GM19035 (cell line): ENCODE measurements around the gene KIAA1671.
"Not testable (repeated sequence)": the region's sequence is repeated elsewhere in the genome, so short reads cannot be mapped to it uniquely, and the experiment has no call there.

Experiments used
- ATAC-seq: cut with Tn5 transposase; IDR thresholded peaks from one replicate; pipeline ENCODE4 v1.9.1; 2021; ENCODE audit not compliant: unreplicated experiment

KIAA1671 gene

GRCh38 chr22:25212337-25212736 lies 259.8 kb downstream of the KIAA1671 start:
- no peak for ATAC-seq

- ATAC-seq, result no peak
These were observed 260.7 kb downstream of the KIAA1671 start for GRCh38 chr22:25213221-25213620.

- no peak for ATAC-seq
These were observed 263.7 kb downstream of the KIAA1671 start for GRCh38 chr22:25216230-25216629.

- no peak for ATAC-seq
These were observed 266.7 kb downstream of the KIAA1671 start, which contains the start of gene CRYBB2 for GRCh38 chr22:25219211-25219689. Gene CRYBB2, plus strand, starts transcription at chr22:25219639. Its CDS starts 1,791 bp downstream, at chr22:25221430.

GRCh38 chr22:25219948-25220442 lies 267.5 kb downstream of the KIAA1671 start:
- ATAC-seq, result no peak

GRCh38 chr22:25221790-25222189 lies 269.3 kb downstream of the KIAA1671 start:
- no peak for ATAC-seq

- ATAC-seq, result no peak
These were observed 270.8 kb downstream of the KIAA1671 start for GRCh38 chr22:25223269-25223850.

- no peak for ATAC-seq
These were observed 276.3 kb downstream of the KIAA1671 start for GRCh38 chr22:25228822-25229221.

- ATAC-seq, result not testable (repeated sequence)
These were observed 278.2 kb downstream of the KIAA1671 start for GRCh38 chr22:25230760-25231159.

- no peak for ATAC-seq
These were observed 279.8 kb downstream of the KIAA1671 start for GRCh38 chr22:25232301-25232700.

- ATAC-seq, result not testable (repeated sequence)
These were observed 281.2 kb downstream of the KIAA1671 start for GRCh38 chr22:25233706-25234105.

- no peak for ATAC-seq
These were observed 283.2 kb downstream of the KIAA1671 start for GRCh38 chr22:25235547-25236290.

- no peak for ATAC-seq
These were observed 283.9 kb downstream of the KIAA1671 start for GRCh38 chr22:25236417-25236816.

GRCh38 chr22:25237503-25237902 lies 285.0 kb downstream of the KIAA1671 start:
- no peak for ATAC-seq

GRCh38 chr22:25238058-25238457 lies 285.5 kb downstream of the KIAA1671 start:
- ATAC-seq, result not testable (repeated sequence)
